OCI-LY3 (cell line): ENCODE results near the gene RNF112.

ENCODE experiments used
- EZH2phosphoT487 ChIP-seq: fragments of 200-600 bp; shearing (Covaris generic); IDR thresholded peaks from 2 replicates; pipeline ENCODE4 v1.6.1; 2018; ENCODE audit warnings: antibody characterized with exemption, mixed run types, low read depth
- TF ChIP-seq, protein P1 (sequence below): fragments of 200-600, 300-600 bp; sonication (generic); IDR thresholded peaks from 2 replicates; pipeline ENCODE4 v1.5.1; 2014; ENCODE audit warnings: antibody characterized with exemption, low read length, low read depth

DNA sequence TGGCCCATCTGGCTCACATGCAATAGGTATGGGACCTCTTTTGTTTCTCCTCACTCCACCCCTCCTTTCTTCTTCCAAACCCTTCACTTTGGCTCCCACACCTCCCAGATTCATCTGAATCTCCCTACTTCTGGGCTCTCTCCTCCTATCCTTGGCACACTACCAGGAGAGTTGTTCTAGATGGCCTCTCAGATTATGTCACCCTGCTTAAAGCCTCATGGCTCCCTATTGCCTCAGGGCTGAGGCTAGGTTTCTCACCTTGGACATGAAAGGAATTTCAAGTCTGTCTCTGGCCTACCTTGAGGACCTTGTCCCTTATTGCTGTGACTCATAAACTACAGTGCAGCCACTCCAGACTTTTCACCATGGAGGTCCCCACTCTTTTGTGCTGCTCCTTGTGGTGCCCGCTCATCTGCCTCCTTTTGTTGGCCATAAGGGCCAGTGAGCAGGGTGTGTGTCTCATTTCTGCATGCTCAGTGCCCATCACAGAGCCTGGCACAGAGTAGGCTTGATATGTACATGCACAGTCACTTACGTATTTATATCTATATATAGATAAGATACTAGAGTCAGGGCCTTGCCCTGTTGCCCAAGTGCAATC is 23.0 kb upstream of the RNF112 start:
- TF ChIP-seq, protein P1, sequence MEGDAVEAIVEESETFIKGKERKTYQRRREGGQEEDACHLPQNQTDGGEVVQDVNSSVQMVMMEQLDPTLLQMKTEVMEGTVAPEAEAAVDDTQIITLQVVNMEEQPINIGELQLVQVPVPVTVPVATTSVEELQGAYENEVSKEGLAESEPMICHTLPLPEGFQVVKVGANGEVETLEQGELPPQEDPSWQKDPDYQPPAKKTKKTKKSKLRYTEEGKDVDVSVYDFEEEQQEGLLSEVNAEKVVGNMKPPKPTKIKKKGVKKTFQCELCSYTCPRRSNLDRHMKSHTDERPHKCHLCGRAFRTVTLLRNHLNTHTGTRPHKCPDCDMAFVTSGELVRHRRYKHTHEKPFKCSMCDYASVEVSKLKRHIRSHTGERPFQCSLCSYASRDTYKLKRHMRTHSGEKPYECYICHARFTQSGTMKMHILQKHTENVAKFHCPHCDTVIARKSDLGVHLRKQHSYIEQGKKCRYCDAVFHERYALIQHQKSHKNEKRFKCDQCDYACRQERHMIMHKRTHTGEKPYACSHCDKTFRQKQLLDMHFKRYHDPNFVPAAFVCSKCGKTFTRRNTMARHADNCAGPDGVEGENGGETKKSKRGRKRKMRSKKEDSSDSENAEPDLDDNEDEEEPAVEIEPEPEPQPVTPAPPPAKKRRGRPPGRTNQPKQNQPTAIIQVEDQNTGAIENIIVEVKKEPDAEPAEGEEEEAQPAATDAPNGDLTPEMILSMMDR = no peak
- TF ChIP-seq EZH2phosphoT487 = no peak
